Bone marrow (tissue), 2 donors: Measurements from ENCODE around the gene CHCHD3.
"Not testable (repeated sequence)": the region's sequence is repeated elsewhere in the genome, so short reads cannot be mapped to it uniquely, and the experiment has no call there.

ENCODE experiments used
- DNase-seq, 2 donors: peaks; one replicate each; lab custom pipeline; 2025; lab: John Stamatoyannopoulos, UW

CHCHD3 gene

DNA sequence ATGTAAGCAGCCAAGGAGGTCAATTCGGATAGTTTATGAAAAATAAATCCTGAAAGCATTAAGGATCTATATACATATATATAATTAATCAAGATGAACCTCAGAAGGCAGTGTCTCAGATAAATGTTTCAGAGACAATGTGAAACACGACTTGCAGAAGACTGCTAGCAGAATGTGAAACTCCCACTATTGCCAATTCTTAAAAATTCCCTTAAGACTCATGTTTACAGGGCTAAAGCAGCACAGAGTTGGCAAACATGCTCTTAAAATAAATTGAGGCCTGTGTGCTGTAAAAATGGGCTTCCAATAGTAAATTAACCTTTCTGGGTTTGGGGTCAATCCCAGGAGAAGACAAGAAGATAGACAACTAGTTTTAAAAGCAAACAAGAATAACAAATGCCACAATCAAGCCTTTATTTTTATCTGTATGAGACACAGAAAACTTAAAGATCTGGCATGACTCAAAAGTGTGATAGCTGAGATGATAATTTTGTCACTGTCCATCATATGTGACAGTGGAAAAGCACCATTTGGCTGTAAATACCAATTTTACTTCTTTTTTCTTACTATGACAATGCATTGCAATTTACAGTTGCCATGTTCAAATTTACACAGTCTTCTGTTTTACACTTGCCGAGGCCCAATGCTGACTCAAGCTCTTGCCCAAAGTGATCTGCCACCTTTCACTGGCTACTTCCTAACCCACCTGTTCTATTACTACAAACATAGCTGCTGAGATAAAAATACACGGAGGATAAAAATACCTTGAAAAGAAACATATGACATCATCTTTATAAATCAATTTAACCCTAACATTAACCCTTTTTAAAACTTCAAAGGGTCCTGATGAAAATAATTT is 78.6 kb downstream of the CHCHD3 start:
- DNase-seq, result no peak

DNA sequence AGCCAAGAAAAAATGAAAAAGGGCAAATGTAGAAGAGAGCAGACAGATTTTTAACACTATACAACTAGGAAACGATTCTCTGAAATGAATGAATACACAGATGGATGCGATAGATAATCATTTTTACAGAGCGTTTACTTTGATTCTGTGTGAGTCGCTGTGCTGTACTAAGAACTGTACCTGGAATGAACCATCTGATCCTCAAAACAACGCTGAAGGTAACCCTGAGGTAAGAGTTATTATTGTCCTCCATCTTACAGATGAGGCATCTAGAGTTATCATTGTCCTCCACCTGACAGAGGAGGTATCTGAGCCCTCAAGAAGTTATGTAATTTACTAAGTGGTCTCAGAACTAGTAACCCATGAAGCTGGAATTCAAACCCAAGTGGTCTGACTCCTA is 80.2 kb downstream of the CHCHD3 start:
- DNase-seq, result no peak

DNA sequence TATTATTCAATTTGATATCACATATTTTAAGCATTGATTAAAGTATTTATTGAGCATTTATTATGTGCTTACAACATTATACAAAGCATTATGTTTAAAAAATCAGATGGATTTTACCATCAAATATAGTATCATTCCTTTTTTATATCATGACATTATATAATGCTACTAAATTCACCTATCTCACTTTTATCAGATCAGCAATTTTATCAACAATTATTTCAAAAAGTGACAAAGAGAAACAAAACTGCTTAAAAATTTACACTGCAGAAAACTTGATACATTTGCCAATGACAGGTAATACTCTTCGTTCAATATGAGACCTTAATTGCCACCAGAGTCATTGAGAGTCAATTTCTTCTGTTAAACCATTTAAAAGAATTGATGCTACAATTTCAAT is 82.0 kb downstream of the CHCHD3 start:
- no peak for DNase-seq

DNA sequence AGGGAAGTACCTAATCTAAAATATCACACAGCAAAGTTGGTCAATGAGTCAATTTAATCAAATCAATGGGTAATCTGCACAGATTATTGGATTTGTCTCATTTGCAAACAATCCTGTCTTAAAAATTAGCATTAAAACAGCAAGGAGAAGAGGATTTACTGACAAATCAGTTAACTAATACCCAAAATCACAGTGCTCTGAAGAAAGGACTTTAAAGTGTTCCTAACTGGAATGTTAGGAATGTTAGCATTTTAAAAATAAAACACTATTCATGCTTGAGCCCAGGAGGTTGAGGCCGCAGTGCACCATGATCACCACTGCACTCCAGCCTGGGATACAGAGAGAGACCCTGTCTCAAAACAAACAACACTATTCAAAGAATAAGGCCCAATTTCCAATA is 83.1 kb downstream of the CHCHD3 start:
- no peak for DNase-seq

DNA sequence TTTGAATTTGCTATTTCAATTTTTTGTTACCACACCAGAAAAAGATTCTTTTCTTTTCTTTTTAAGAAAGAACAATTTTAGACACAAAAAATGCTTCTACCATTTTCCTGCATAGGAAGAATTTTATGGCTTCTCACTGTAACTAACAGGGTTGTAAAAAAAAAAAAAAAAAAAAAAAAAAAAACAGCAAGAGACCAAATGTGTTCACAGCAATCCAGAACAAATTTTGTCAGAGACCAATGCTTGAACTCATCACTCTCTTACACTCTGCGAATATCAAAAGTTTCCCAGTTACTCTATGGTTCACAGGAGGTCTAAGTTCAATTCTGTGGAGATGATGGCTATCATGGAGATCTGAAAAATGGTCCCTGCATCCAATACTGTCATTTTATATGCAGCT is 84.4 kb downstream of the CHCHD3 start:
- no peak for DNase-seq

DNA sequence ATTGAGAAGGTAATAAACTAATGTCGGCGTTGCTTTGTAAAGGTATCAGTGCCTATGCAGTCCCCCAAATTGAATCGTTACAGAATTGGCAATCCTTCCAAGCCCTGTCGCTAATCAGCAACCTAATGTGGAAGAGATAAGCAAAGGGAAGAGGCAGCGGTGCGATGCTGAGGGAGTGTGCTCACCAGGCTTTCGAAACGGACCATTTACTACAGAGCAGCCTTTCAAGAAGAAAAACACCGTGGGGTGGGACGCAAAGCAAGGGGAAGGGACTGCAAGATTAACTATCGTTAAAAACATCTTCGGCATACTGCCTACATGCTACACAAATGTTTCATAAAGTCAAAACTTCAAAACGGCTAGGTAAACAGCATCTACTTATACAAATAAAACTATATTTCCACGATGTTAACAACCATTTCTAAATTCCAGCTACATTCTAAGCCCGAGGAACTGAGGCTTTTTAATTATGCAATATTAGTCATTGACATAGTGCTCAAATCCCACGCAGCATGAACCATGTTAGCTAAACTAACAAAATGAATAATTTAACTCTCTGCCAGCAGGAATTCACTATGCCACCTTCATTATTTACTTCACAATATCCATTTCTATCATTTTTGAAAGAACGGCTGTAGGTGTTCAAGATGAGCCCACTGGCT is 85.2 kb downstream of the CHCHD3 start:
- no peak for DNase-seq

DNA sequence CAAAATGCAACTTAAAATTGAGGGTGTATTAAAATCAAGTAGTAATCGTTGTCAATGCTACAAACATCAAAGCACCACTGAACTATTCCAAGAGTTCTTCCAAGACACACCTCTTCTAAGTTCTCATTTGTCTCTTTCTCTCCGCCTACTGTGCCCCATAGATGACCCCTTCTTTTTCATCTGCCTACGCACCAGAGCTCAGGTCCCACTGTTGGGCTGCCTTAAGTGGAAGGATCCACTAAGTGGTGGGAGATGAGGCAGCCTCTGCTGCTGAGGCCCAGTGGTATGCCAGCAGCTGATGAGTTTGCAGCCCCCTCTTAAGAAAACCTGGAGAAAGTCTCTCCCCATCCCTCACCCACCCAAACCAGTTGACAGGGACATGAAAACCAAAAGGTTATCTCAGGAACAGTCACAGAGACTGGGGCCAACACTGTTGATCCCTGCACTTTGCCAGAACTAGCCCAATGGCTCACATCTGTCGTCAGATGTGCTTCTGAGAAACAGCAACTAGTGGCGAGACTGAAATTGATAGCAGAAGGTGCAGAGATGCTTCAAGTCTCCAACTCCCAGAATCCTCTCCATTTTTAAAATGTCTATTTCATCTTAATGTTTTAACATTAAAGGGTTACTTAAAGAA is 88.4 kb downstream of the CHCHD3 start:
- DNase-seq, result no peak

DNA sequence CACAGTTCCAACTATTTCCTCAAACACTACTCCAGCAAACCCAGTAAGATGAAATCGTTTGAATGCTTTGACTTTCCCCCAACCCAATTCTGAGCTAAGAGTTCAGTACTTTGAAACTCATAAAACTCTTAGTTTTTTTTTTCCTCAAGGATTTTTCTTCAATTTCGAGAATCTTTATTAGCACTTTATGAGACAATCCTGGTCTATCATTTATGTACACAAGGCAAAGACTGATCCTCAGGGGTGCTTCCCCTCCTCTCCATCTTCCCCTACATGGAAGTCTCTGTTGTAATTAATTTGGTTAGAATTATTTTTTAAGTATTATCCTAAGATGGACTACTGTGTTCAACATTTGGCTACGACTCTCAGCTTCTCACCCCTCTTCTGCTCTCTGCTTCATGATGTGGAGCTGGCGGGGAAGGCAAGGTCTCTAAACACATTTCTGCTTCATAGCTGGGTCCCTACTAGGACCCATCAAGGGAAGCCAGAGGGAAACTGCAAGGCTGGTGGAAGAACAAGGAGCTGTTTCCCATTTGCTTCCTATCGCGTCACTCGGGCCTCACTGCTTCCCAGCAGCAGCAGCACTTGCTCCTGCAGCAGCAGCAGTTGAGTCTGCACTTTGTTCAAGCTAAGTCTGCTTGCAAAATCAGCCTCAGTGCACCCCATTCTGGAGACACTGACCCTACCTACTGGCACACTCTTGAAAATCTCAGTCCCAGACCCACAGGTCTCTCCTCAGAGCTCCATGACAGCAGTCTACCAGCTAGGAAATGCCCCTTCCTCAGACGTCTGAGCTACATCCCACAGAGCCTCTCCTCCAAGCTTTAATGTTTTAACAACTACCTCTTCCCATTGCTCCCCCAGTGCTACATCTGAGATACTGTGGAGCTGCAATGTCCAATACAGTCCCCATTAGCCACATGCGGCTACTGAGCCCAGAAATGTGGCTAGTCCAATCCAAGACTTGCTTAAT is 90.0 kb downstream of the CHCHD3 start:
- no peak for DNase-seq

DNA sequence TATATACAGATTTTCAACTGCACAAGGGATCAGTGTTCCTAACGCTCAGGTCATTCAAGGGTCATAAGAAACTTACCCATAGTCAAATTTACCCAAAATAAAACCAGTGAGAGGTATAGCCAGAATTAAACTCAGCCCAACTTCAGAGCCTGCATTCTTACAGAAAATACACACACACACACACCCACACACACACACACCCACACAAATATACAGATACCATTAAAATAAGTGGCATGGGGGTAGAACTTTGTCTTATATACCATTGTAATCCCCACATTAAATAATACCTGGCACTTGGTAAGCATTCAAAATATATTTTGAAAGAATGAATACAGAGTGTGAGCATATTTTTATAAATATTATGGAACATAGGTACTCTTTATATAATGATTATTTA is 93.8 kb downstream of the CHCHD3 start:
- no peak for DNase-seq

DNA sequence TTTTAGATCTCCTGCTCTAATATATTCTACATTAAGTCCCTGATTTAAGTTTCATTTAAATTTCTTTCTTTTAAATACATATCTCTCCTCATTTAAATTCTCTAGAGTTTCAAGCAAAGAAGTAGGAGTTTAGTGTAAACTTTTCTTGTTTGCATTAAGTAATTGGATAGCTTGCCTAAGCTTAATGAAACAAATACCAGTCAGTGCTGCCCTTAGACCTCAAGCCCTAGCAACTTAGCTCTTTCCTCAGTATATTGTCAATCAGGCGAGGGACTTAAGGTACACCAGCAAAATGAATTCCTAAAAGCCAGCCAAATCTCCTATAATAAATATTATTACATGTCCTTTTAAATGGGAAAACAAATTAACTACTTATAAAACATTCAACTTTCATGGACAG is 101.5 kb downstream of the CHCHD3 start:
- no peak for DNase-seq

DNA sequence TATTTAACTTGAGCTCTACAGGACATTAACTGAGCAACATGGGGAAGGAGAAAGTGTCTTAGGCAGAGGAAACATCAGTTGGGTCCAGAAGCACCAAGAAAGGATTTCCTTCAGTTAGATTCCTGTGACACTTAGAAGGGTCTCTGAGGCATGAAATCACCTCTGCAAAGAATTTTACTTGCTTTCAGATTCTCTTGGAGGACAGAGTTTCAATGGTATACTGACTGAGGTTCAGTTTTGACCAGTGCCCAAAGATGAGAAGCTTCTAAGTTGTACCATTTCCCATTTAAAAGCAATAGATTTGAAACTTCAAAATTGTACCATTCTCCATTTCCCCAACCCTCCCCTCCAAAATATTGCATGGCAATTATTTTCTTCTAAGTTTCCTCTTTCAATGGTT is 102.4 kb downstream of the CHCHD3 start:
- no peak for DNase-seq

DNA sequence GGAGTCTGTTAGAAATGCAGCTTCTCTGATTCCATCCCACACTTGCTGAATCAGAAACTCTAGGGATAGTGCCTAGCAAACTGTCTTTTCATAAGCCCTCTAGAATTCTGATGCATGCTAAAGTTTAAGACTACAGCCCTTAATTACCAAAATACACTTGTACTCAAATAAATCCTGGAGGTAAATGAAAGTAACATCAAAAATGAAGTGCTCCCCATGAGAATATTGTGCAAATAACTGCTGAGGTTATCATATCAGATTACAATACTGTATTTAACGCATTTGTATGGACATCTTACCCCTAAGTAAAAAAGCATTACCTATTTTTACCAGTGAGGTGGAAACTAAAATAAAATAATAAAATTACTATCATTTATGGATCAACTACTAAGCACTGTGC is 104.7 kb downstream of the CHCHD3 start:
- no peak for DNase-seq

DNA sequence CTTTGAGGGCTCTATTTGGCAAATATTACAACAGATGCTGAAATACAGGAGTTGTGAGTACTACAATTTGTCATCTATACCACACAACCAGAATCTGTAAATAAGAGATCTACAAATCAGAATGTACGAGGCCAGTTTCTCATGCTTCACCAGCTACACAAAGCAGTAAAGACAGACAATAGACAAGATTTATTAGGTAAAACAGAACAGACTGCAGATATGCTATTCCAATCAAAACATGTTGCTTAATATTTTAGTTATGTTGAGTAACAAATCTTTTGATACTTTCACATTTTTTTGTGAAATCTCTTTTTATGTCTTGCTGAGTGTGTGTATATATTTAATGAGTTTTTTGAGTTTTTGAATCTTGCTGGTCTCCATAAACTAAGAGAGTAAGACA is 109.1 kb downstream of the CHCHD3 start:
- DNase-seq, result no peak

DNA sequence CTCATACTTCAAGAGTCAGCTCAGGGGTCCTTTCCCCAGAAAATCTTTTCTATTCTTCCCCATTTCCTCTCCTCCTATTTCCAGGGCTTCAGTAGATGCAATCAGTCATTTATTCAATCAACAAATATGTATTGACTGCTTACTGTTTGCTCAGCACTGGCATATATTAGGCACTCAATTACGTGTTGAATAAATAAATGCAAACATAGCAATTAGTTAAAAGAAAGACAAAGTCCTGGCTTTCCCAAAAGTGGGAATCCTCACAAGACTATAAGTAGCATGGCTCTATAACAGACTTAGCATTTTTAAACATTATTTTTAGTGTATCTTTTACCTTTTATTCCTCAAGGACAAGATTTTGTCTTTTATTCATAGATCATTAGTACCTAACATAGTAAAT is 111.6 kb downstream of the CHCHD3 start:
- DNase-seq, result no peak

DNA sequence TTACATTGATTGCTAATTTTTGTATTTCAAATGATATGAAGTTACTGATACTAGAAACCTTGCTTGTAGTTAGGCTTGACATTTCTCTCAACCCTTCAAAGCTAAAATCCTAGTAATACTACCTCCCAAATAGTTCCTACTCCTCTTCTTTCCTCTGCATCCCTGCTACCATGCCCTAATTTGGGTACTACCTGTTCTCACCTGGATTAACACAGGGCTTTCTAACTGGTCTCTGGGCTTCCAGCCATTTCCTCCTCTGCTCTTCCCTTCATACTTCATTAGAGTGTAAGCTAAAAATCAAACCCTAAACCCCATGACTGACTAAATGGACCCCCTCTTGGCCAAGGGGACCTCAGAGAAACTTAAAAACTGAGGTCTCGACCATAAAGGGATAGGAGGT is 112.4 kb downstream of the CHCHD3 start:
- DNase-seq, result no peak

DNA sequence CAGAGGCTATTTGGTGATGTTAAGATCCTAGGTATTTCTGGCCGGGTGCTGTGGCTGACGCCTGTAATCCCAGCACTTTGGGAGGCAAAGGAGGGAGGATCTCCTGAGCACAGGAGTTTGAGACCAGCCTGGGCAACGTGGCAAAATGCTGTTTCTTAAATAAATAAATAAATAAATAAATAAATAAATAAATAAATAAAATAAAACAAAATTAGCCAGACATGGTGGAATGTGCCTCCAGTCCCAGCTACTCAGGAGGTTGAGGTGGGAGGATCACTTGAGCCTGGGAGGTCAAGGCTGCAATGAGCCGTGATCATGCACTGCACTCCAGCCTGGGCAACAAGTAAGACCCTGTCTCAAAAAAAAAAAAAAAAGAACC is 114.4 kb downstream of the CHCHD3 start:
- DNase-seq, result not testable (repeated sequence)

DNA sequence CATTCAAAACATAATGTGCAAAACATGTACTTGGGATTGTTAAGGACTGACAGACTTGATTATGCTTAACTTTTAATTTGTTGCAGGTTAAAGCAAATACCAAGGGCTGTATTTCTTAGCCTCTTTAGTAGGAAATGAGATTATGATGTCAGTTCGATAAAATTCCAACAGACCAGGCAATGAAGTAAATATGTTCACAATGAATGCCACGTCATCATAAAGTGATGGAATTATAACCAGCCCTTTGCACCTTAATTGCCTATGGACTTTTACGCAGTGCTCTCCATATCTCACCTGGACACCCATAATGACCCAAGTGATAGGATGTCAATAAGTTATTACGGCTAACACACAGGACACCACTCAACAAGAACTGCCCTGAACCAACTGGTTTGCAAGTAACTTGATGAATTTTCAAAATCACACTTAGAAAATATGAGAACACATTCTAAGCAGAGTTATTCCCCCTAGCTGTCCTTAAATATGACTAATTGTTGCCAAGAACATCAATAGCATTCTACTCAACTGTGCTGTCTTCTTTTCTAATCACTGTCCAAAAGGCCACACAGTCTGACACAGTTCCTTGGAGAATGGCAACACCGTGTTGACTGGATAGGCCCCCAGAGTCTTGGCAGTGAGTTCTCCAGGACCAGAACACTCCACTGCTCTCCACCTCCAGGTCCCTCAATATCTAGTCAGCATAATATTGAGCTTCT is 115.0 kb downstream of the CHCHD3 start:
- DNase-seq, result no peak

DNA sequence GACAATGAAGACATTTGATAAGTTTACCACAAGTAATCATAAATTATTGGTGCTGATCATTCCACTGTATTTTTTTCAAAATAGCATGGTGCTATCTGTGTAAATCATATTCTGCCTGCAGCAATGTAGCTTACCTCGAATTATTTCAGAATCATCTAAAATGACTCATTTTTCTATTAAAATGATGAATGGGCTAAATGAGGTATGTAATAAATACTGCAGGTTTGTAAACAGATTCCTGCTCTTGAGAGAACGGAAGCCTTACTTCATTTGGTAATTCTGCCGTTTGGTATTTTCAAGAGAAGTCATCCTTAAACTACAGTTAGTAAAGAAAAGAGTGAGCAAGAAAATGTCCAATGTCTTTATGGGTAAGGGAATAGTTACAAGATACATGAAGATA is 115.9 kb downstream of the CHCHD3 start:
- no peak for DNase-seq

DNA sequence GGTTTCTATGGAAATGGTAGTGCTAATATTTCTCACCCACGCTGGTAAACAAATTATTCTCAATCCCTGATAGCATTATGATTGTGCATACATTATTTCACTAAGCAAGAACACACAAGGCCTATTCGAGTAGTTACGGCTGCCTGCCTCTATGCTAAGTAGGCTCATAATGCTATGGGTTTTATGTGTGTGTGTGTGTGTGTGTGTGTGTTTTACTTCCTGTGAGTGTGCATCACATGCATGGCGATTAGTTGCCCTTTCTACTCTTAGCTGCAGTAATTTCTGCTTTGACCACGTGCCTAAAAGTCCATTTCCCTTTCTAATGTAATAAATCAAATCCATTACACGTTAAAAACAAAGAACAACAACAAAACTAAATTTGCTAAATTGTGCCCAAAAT is 117.0 kb downstream of the CHCHD3 start:
- no peak for DNase-seq

DNA sequence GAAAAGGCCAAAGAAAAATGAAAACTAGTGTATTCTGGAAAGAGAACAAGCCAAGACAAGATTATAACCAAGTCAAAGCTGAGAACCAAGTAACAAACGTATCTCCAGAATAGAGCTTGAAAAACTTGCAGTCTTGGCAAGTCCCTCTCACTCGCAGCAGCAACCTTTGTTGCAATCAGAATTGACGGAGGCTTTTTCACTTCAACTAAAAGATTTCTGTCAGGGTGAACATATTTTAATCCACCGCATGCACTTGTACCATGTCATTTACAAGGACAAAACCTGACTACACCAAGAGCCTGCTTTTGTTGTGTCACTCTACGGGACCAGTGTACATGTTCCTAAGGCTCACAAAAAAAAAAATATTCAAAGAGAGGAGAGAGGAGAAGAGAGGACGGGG is 122.0 kb downstream of the CHCHD3 start:
- no peak for DNase-seq

DNA sequence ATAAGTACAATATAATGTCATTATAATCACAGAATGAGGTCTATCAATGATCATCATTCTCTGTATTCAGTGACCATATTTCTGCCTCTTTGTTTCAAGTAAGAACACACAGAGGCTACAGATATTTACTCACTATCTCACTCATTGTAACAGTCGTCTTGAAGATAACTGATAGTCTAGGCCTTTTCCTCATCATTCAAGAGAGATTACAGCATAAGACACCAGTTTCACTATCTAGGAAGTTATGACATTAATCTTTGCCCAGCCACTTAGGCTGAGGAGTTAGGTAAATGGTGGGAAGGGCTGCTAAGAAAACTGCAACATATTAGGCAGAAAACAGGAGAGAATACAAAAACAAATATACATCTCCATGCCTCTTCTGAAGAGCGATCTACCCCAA is 125.3 kb downstream of the CHCHD3 start:
- no peak for DNase-seq
